HG02610 (cell line): ENCODE data around the gene SLC47A2.
A peak's percentile ranks its signal among the peaks of the same experiment; 100 is the strongest.
"Not testable (repeated sequence)": the region's sequence is repeated elsewhere in the genome, so short reads cannot be mapped to it uniquely, and the experiment has no call there.

Experiments
- ATAC-seq: cut with Tn5 transposase; IDR thresholded peaks from one replicate; pipeline ENCODE4 v1.9.1; 2021; ENCODE audit warnings: mild to moderate bottlenecking, moderate library complexity; ENCODE audit not compliant: unreplicated experiment

The SLC47A2 gene

DNA sequence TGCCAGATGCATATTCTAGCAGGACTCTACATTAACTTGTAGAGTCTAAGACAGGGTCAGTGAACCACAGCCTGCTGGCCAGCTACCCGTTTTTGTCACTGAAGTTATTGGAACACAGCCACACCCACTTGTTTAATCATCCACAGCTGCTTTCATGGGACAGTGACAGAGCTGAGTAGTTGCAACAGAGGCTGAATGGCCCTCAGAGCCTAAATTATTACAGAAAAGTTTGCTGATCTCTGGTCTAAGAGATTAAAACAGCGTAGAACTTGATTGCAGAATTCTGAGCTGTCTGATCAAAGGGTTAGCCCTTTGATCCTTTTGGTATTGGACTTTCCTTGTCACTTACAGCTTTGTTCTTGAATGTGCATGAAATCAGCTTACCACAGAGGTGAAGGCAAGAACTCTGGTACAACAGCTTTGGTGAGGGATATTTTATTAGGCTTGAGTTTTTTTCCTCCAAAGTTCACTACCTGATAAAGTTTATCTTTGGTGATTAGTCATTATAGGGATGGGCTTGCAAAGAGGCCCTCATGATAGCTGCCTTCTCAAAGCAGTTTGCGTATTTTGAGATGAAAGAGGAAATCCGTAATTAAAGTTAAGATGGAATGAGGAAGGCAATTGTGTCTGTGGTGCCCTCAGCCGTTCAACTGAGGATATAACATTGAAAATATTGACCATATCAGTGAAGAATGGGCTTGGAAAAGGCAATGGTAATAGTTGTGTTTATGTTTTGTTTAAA, 44.2 kb downstream of the SLC47A2 start:
- no peak for ATAC-seq

DNA sequence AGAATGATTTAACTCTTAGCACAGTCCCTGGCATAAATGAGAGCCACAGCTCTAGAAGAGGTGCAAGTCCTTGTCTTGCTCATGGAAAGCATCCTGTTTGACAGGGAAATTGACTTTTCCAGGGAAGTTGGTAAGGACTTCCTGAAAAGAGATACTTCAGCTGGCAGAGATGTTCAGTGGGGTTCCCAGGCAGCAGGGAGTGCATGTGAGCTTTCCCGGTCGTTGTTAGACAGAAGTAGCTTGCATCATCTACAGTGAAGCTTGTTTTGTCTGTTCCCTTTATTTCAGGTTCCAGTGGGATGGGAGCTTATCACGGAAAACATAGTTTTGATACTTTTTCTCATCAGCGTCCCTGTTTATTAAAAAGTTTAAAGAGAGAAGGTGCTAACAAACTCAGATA, 45.0 kb downstream of the SLC47A2 start:
- no peak for ATAC-seq

- no peak for ATAC-seq
Measured at GRCh38 chr17:19670908-19671307, 45.5 kb downstream of the SLC47A2 start.

GRCh38 chr17:19669680-19670079, 46.7 kb downstream of the SLC47A2 start:
- not testable (repeated sequence) for ATAC-seq

GRCh38 chr17:19664821-19665181, 51.6 kb downstream of the SLC47A2 start:
- ATAC-seq, result no peak

GRCh38 chr17:19664136-19664820, 52.1 kb downstream of the SLC47A2 start:
- ATAC-seq, result no peak

DNA sequence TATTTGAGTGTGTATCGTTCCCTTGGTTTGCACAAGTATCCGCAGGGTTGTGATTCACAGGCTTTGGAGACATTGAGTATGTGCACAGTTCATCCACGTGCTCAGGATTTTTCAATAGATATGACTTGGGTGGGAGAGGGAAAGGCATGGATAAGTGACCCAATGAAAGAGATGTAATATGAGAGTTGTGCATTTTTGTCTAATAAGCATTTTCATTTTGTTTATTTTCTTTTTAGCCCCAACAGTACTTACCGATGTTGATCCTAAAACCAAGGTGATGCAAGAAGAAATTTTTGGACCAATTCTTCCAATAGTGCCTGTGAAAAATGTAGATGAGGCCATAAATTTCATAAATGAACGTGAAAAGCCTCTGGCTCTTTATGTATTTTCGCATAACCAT, 53.3 kb downstream of the SLC47A2 start:
- ATAC-seq, result no peak

- no peak for ATAC-seq
Measured at GRCh38 chr17:19661121-19661520, 55.3 kb downstream of the SLC47A2 start.

- no peak for ATAC-seq
Measured at GRCh38 chr17:19660219-19660870, 56.0 kb downstream of the SLC47A2 start.

DNA sequence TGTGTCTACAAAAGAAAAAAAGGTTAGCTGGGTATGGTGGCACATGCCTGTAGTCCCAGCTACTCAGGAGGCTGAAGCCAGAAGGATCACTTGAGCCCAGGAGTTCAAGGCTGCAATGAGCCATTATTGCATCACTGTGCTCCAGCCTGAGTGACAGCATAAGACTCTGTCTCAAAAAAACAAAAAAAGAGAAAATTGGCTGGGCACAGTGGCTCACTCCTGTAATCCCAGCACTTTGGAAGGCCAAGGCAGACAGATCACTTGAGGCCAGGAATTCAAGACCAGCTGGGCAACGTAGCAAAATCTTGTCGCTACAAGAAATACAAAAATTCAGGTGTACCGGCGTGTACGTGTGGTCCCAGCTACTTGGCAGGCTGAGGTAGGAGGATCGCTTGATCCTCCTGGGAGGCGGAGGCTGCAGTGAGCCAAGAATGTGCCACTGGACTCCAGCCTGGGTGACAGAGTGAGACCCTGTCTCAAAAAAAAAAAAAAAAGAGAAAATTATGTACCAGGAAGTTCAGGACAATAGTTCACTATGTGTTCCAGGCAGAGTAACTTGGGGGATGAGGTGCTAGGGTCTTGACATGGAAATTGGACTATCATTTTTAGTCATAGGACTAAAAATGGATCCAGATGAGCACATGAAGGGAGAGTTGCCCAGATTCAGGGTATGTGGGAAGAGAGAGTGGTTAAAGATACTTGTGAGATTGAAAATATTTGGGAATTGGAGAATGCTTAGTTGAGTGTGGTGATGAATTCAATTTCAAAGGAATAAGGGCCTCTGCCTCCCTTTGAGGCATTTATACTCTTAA, 56.8 kb downstream of the SLC47A2 start:
- ATAC-seq, result no peak

GRCh38 chr17:19656851-19657581, 59.4 kb downstream of the SLC47A2 start:
- ATAC-seq, result no peak

GRCh38 chr17:19656336-19656735, 60.0 kb downstream of the SLC47A2 start:
- ATAC-seq, result no peak

DNA sequence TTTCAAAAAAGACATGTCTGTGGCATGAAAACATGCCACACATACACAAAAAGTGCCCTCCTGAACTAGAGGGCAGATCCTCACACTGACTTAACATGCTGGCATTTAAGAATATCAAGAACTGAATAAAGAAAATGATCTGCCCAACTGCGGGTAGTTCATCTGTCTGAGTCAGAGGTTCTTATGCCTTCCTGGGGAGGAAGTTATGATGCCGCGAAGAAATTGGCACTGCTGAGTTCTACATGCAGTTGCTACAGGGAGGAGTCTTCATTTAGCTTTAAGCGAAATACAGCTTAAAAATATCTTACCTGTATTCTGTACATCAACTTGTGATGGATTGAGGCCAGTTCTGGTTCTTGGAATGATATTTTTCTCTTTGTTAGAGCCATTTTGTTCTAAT, 61.5 kb downstream of the SLC47A2 start:
- no peak for ATAC-seq

- ATAC-seq, result no peak
Measured at GRCh38 chr17:19654342-19654886, 62.0 kb downstream of the SLC47A2 start.

DNA sequence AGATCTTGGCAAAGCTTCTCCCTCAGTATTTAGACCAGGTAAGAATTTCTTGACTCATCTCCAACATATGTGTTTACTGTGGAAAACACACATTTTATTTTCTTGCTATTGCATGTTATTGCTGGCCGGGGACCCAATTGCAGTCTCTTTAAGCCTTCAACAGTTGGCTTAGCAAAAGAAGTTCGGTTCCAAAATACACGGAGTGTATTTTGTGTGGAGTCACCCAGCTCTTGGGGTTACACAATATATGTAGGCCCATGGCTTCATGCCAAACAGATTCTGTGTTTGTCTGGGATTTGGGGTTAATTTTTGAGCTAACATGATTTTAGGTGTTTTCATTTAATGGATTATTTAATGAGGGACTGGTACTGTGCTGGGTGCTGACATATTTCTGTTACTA, 63.8 kb downstream of the SLC47A2 start:
- ATAC-seq, result no peak

GRCh38 chr17:19651451-19652238, 64.7 kb downstream of the SLC47A2 start:
- no peak for ATAC-seq

DNA sequence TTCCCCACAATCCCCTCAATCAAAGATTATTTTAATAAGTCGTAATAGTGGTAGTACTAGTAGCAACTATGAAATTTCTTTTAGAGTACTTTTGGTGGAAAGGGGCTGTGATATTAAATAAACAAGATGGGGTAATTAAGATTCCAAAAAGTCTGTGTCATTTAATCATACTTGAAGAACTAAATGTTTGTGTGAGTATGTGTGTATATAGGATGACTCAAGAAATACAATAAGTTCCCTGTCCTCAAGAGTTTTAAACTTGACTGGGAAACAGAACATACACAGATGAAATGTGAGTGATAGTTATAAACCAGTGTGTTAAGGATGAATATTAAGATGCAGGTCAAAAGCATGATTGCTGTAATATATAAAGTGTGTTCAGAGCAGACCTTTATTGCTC, 65.6 kb downstream of the SLC47A2 start:
- ATAC-seq, result no peak

DNA sequence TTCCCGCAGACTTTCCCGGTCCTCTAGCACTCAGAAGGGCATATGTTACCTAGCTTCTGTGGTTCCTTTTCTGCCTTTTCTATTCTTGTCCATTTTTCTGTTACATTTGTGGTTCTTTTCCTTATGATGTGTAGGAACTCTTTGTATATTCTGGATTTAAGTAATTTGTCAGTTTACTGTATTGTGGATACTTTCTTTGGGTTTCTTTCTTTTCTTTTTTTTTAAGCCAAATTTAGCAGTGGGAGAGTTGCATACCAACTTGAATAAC, 67.2 kb downstream of the SLC47A2 start:
- no peak for ATAC-seq

- peak; percentile 93 for ATAC-seq
Measured at GRCh38 chr17:19648475-19649273, 67.7 kb downstream of the SLC47A2 start, which contains the start of gene ALDH3A2. Gene ALDH3A2, plus strand, starts transcription at chr17:19648751. Its CDS starts 221 bp downstream, at chr17:19648972.
